ENCODE measurements around the gene COG4. TPM values are rescaled to one million over a fixed set of nuclear protein-coding genes. Genes with fewer than 3 reads are reported as not detected.

COG4 gene
- total RNA-seq, 4 donors from 2014 or later = 41.1 to 109 (median 47.1) TPM

GRCh38 chr16:70438585-70438968, 84.8 kb downstream of the COG4 start:
- H3K27ac ChIP-seq = peak overlapping the region in 3 of 4 donors; percentile 72 to 91 (median 81)
- no peaks in the 10 kb centered on the region for H3K9me3 ChIP-seq
- WGBS, 2 donors = 0 to 2% methylated on average over 20 of the region's 39 CpGs
- H3K27me3 ChIP-seq = no peaks in the 10 kb centered on the region
- H3K4me3 ChIP-seq = peak overlapping the region; percentile 62 to 97 (median 79)
- TF ChIP-seq EP300 (IDR thresholded peaks at IDR 0.05) (no peak), CTCF (IDR thresholded peaks at IDR 0.05) (no peak), POLR2A (IDR thresholded peaks at IDR 0.05) (no peak)
- peaks cover 0 to 50% (median 24%) of the 10 kb centered on the region in 4 donors for H3K4me1 ChIP-seq
- no peaks in the 10 kb centered on the region for H3K36me3 ChIP-seq
- no peak for DNase-seq (ENCODE audit: low spot score in 2 of 2)

GRCh38 chr16:70437582-70438557, 85.5 kb downstream of the COG4 start:
- Histone ChIP-seq H3K27me3 (no peaks in the 10 kb centered on the region), H3K4me3 (peak overlapping the region; percentile 62 to 97 (median 79)), H3K27ac (peak overlapping the region in 3 of 4 donors; percentile 72 to 91 (median 81)), H3K4me1 (peaks cover 0 to 57% (median 31%) of the 10 kb centered on the region in 4 donors), H3K36me3 (no peaks in the 10 kb centered on the region), H3K9me3 (no peaks in the 10 kb centered on the region)
- no peak for DNase-seq (ENCODE audit: low spot score in 2 of 2)
- TF ChIP-seq POLR2A (IDR thresholded peaks at IDR 0.05) = no peak
- 6 to 9% methylated on average over 22 of the region's 22 CpGs for WGBS, 2 donors

- no peaks in the 10 kb centered on the region for H3K9me3 ChIP-seq
- peak overlapping the region in 2 of 4 donors; percentile 82 to 97 for H3K4me3 ChIP-seq
- no peak for DNase-seq (ENCODE audit: low spot score in 2 of 2)
- no peak for TF ChIP-seq CTCF (IDR thresholded peaks at IDR 0.05)
- TF ChIP-seq POLR2A (IDR thresholded peaks at IDR 0.05) = no peak
- no peak for TF ChIP-seq EP300 (IDR thresholded peaks at IDR 0.05)
- peaks cover 0 to 65% (median 38%) of the 10 kb centered on the region in 4 donors for H3K4me1 ChIP-seq
- WGBS, 2 donors = 14 to 40% methylated on average over 4 to 5 of the region's 5 CpGs
- H3K36me3 ChIP-seq = no peaks in the 10 kb centered on the region
- peak overlapping the region in 3 of 4 donors; percentile 72 to 91 (median 81) for H3K27ac ChIP-seq
- no peaks in the 10 kb centered on the region for H3K27me3 ChIP-seq
These were observed 86.3 kb downstream of the COG4 start for GRCh38 chr16:70437017-70437581.

GRCh38 chr16:70434484-70435260, 88.7 kb downstream of the COG4 start:
- Histone ChIP-seq H3K27ac (peak overlapping the region in 1 of 4 donors; percentile 36), H3K9me3 (no peaks in the 10 kb centered on the region), H3K27me3 (no peaks in the 10 kb centered on the region), H3K4me3 (no peak overlapping the region), H3K4me1 (peaks cover 0 to 86% (median 61%) of the 10 kb centered on the region in 4 donors), H3K36me3 (no peaks in the 10 kb centered on the region)
- WGBS, 2 donors = 83 to 88% methylated on average over 6 of the region's 6 CpGs
- no peak for TF ChIP-seq EP300 (IDR thresholded peaks at IDR 0.05)
- no peak for TF ChIP-seq CTCF (IDR thresholded peaks at IDR 0.05)
- TF ChIP-seq POLR2A (IDR thresholded peaks at IDR 0.05) = no peak
- DNase-seq (ENCODE audit: low spot score in 2 of 2) = no peak

GRCh38 chr16:70433458-70434103, 89.8 kb downstream of the COG4 start:
- DNase-seq (ENCODE audit: low spot score in 2 of 2) = no peak
- no peaks in the 10 kb centered on the region for H3K27me3 ChIP-seq
- H3K4me3 ChIP-seq = no peak overlapping the region
- H3K4me1 ChIP-seq = peaks cover 0 to 90% (median 69%) of the 10 kb centered on the region in 4 donors
- no peaks in the 10 kb centered on the region for H3K9me3 ChIP-seq
- H3K27ac ChIP-seq = peak overlapping the region in 3 of 4 donors; percentile 9 to 72 (median 29)
- 36 to 47% methylated on average over 5 of the region's 5 CpGs for WGBS, 2 donors
- no peaks in the 10 kb centered on the region for H3K36me3 ChIP-seq
- TF ChIP-seq CTCF (IDR thresholded peaks at IDR 0.05) = no peak
- TF ChIP-seq EP300 (IDR thresholded peaks at IDR 0.05) = peak in 1 of 2 donors; percentile 10
